KG1 (cell line): ENCODE data around the gene ATG4C.

Source experiments
- DNase-seq: peaks from one replicate; lab custom pipeline; 2025; lab: John Stamatoyannopoulos, UW

Gene ATG4C

DNA sequence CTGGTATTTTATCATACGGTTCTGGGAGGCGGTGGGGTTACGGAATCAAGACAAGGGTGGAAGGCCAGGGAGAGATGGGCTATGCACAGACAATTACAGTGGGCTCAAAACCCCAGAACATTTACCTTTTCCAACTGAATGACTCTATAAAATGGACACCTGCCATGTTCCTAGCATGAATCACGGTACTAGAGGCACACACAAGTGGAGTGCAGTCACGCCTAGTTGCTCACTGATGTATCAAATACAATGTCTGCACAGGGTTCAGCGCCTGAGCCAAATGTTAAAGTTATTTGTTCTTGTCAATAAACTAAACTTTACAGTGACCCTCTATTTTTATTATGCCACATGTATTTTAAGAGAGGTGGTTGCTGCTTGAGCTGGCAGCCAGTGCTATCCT lies 121.4 kb downstream of the ATG4C start:
- no peak for DNase-seq

DNA sequence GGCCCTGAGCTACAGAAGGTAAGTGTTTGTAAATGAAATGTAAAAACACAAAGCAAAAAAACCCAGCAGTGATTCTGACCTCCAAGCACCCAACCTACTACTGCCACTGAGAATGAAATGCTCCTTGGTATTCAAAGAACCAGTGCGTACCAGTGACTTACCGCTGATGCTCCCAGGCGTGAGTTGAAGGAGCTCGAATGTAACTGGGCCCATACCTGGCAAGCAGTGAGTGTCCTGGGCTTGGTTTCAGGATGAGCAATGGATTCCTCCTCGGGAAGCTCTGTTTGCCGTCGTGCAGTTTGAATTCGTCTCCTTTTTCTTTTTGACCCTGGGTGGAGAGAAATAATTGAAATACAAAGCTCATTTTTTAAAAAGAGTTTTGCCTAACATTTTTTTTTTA lies 121.9 kb downstream of the ATG4C start:
- DNase-seq = no peak

DNA sequence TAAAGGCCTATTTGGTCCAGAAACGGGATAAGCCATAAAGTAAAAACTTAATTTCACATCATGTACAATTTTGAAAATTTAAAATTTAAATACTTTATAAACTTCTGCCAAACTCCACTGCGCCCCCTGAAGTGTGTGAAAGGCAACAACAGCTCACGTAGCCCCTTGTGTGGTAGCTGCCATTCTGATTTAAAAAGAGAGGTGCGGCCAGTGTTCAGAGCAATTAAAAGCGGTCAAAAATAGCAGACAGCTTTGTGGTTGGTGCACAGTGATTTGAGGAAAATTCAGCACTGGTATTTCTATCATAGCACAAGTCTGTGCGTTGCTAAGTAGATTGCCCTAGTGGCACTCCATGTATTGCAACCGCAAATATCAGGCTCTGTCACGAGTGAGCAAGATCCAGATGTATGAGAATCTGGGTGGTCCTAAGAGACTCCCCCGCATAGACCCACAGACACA lies 122.5 kb downstream of the ATG4C start:
- no peak for DNase-seq

DNA sequence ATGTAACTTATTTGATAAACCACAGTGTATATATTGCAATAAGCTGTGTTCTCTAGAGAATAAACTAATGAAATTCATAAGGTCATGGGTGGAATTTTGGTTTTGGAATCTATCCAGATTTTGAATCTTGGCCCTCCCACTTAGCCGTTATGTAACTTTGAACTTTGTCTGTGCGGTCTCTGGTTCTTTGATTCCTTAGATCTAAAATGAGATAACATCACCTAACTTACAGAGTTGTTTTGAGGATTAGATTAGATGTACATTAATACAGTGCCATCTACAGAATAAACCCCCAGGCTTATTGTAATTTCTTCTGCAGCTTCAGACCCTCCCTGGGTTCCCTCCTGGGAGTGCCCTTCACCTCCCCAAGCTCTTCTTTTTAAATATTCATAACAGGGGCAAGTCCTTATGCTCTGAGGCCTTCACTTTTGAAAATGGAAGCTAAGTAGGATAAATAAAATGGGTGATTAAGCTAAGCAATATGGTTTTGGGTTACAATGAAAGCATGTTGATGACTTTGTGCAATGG lies 124.3 kb downstream of the ATG4C start:
- DNase-seq = no peak

DNA sequence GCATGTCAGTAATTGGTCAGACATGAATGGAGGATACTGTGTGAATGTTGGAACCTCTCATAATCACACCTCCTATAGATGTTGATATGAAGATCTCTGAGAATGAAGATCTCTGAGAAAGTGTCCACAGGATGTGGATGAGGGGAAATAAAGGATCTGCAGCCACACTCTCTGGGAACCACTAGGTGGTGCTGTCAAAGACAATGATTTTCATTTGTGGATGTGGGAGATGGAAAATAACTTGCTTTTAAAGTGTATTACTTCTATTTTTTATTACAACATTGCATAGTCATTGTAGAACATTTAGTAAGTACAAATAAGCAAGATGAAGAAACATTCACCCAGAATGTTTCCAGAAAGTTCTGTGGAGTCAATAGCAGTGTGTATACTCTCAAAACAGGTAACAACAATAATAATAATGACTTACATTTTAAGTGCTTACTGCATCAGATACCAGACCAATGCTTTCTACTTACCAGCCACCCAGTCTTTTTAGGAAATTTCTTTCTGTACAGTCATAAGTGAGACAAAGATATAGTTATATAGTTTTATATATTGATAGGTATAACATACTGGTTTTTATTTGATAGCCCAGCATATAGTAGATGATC lies 128.2 kb downstream of the ATG4C start:
- no peak for DNase-seq
